GM21576 (cell line): ENCODE results near the gene CHRM2.

Experiments used
- ATAC-seq: cut with Tn5 transposase; IDR thresholded peaks from one replicate; pipeline ENCODE4 v1.9.1; 2021; ENCODE audit warnings: mild to moderate bottlenecking, moderate library complexity; ENCODE audit not compliant: unreplicated experiment

CHRM2 gene

GRCh38 chr7:136891850-136892249 is 23.4 kb downstream of the CHRM2 start:
- no peak for ATAC-seq

GRCh38 chr7:136894789-136895188 is 26.3 kb downstream of the CHRM2 start:
- no peak for ATAC-seq

GRCh38 chr7:136897676-136898075 is 29.2 kb downstream of the CHRM2 start:
- ATAC-seq = no peak

- ATAC-seq = no peak
Measured at GRCh38 chr7:136900005-136900404, 31.6 kb downstream of the CHRM2 start.

- no peak for ATAC-seq
Measured at GRCh38 chr7:136910771-136911170, 42.3 kb downstream of the CHRM2 start.

GRCh38 chr7:136911344-136911743 is 42.9 kb downstream of the CHRM2 start:
- ATAC-seq = no peak

- no peak for ATAC-seq
Measured at GRCh38 chr7:136912339-136912738, 43.9 kb downstream of the CHRM2 start.

- ATAC-seq = no peak
Measured at GRCh38 chr7:136914016-136914415, 45.6 kb downstream of the CHRM2 start.

GRCh38 chr7:136919820-136920219 is 51.4 kb downstream of the CHRM2 start:
- no peak for ATAC-seq

- ATAC-seq = no peak
Measured at GRCh38 chr7:136923111-136923667, 54.7 kb downstream of the CHRM2 start.

GRCh38 chr7:136925044-136925443 is 56.6 kb downstream of the CHRM2 start:
- ATAC-seq = no peak

GRCh38 chr7:136925556-136925955 is 57.1 kb downstream of the CHRM2 start:
- no peak for ATAC-seq

GRCh38 chr7:136931169-136931867 is 62.9 kb downstream of the CHRM2 start:
- no peak for ATAC-seq

GRCh38 chr7:136937436-136937835 is 69.0 kb downstream of the CHRM2 start:
- no peak for ATAC-seq

- no peak for ATAC-seq
Measured at GRCh38 chr7:136938476-136938875, 70.0 kb downstream of the CHRM2 start.

GRCh38 chr7:136940122-136940521 is 71.7 kb downstream of the CHRM2 start:
- no peak for ATAC-seq

- no peak for ATAC-seq
Measured at GRCh38 chr7:136940917-136941316, 72.5 kb downstream of the CHRM2 start.

- no peak for ATAC-seq
Measured at GRCh38 chr7:136941816-136942215, 73.4 kb downstream of the CHRM2 start.

GRCh38 chr7:136942401-136942800 is 73.9 kb downstream of the CHRM2 start:
- no peak for ATAC-seq

GRCh38 chr7:136942994-136943393 is 74.5 kb downstream of the CHRM2 start:
- ATAC-seq = no peak

GRCh38 chr7:136947347-136947746 is 78.9 kb downstream of the CHRM2 start:
- no peak for ATAC-seq

GRCh38 chr7:136950331-136950730 is 81.9 kb downstream of the CHRM2 start:
- ATAC-seq = no peak

GRCh38 chr7:136953386-136953785 is 84.9 kb downstream of the CHRM2 start:
- ATAC-seq = no peak
